Mesendoderm (in vitro differentiated cells): ENCODE measurements around the gene NRG3.

Experiments used
- DNase-seq: peaks from one replicate; pipeline ENCODE4 v3.0.0; 2013
- H2AK5ac ChIP-seq: 2 replicates; pipeline ENCODE4 v1.6.1; 2013; ENCODE audit warnings: low read length, inconsistent platforms
- H2BK120ac ChIP-seq: 2 replicates; pipeline ENCODE4 v1.6.1; 2013; ENCODE audit warnings: low read depth, mild to moderate bottlenecking, low read length, moderate library complexity, mixed read lengths
- H2BK15ac ChIP-seq: replicated peaks from 2 replicates; pipeline ENCODE4 v1.6.1; 2013; ENCODE audit warnings: low read depth, mild to moderate bottlenecking, moderate library complexity
- H2BK5ac ChIP-seq: 2 replicates; pipeline ENCODE4 v1.6.1; 2013; ENCODE audit warnings: low read length, inconsistent platforms
- H3K18ac ChIP-seq: 2 replicates; pipeline ENCODE4 v1.6.1; 2013; ENCODE audit warnings: mild to moderate bottlenecking, low read length, mixed read lengths
- H3K23ac ChIP-seq: one replicate; pipeline ENCODE4 v1.6.1; 2013; ENCODE audit warnings: low read length
- H3K27ac ChIP-seq: 2 replicates; pipeline ENCODE4 v1.5.1; 2013; ENCODE audit warnings: low read depth, mild to moderate bottlenecking, inconsistent platforms, low read length, moderate library complexity
- H3K27me3 ChIP-seq: 2 replicates; pipeline ENCODE4 v1.6.1; 2013; ENCODE audit warnings: low read length, control low read depth, mild to moderate bottlenecking, inconsistent platforms; ENCODE audit not compliant: insufficient read depth, poor library complexity
- H3K36me3 ChIP-seq: 2 replicates; pipeline ENCODE4 v1.6.1; 2013; ENCODE audit warnings: low read length, inconsistent platforms; ENCODE audit not compliant: control insufficient read depth, insufficient read depth
- H3K4ac ChIP-seq: one replicate; pipeline ENCODE4 v1.6.1; 2013; ENCODE audit warnings: low read depth, mild to moderate bottlenecking, low read length, moderate library complexity
- H3K4me1 ChIP-seq: 2 replicates; pipeline ENCODE4 v1.6.1; 2013; ENCODE audit warnings: low read depth, low read length, inconsistent platforms; ENCODE audit not compliant: control insufficient read depth
- H3K4me2 ChIP-seq: 2 replicates; pipeline ENCODE4 v1.6.1; 2013; ENCODE audit warnings: low read length
- H3K4me3 ChIP-seq: 2 replicates; pipeline ENCODE4 v1.5.1; 2013; ENCODE audit warnings: mild to moderate bottlenecking, low read length
- H3K56ac ChIP-seq: one replicate; pipeline ENCODE4 v1.6.1; 2013; ENCODE audit warnings: low read length
- H3K79me1 ChIP-seq: 2 replicates; pipeline ENCODE4 v1.6.1; 2013; ENCODE audit warnings: low read length, inconsistent platforms
- H3K79me2 ChIP-seq: 2 replicates; pipeline ENCODE4 v1.6.1; 2013; ENCODE audit warnings: mild to moderate bottlenecking, low read length; ENCODE audit not compliant: control insufficient read depth, insufficient read depth
- H3K9ac ChIP-seq: 2 replicates; pipeline ENCODE4 v1.6.1; 2013; ENCODE audit warnings: low read length, inconsistent platforms
- H4K5ac ChIP-seq: one replicate; pipeline ENCODE4 v1.6.1; 2013; ENCODE audit warnings: low read length
- H4K8ac ChIP-seq: one replicate; pipeline ENCODE4 v1.6.1; 2013; ENCODE audit warnings: low read depth, mild to moderate bottlenecking, control low read depth, low read length, moderate library complexity
- WGBS: extraction: QIAGEN DNeasy Blood & Tissue Kit; methylation state at CpG from one replicate; pipeline ENCODE4 v1.1.7; 2013; ENCODE audit warnings: low lambda C conversion rate, missing lambda C conversion rate; ENCODE audit not compliant: insufficient coverage; ENCODE audit errors: extremely low coverage; 5-methylcytosine and 5-hydroxymethylcytosine counted together

Gene NRG3

DNA sequence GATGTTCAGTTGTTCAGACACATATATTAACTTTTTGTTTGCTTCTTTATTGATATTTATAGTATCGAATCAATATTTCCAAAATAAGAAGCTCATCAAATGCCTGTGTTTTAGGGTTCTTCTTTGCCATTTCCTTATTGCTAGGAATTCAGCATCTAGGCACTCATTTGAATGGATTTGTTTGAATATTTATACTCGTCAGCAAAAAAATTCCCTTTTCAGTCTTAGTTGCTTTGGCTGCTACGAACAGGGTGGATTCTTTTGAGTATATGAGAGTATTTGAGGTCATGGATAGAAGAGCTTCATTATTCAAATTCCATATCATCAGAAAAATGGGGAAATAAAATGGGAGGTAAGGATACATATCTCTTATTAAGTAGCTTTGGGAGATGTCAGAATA is 706.9 kb downstream of the NRG3 start:
- no peak overlapping the region for H3K9ac ChIP-seq
- no peak for DNase-seq
- H3K79me2 ChIP-seq = no peaks in the 10 kb centered on the region
- H3K56ac ChIP-seq = no peak overlapping the region
- H3K36me3 ChIP-seq = no peaks in the 10 kb centered on the region
- WGBS = no CpG with 5 or more reads among the region's 3 CpGs
- H4K8ac ChIP-seq = no peak overlapping the region
- H3K18ac ChIP-seq = no peak overlapping the region
- no peak overlapping the region for H3K23ac ChIP-seq
- no peaks in the 10 kb centered on the region for H3K27me3 ChIP-seq
- H2BK5ac ChIP-seq = no peak overlapping the region
- no peak overlapping the region for H2AK5ac ChIP-seq
- H2BK15ac ChIP-seq = no peak overlapping the region
- no peaks in the 10 kb centered on the region for H3K4me1 ChIP-seq
- H3K4me2 ChIP-seq = no peak overlapping the region
- no peak overlapping the region for H3K4ac ChIP-seq
- no peaks in the 10 kb centered on the region for H3K79me1 ChIP-seq
- no peak overlapping the region for H3K27ac ChIP-seq
- H4K5ac ChIP-seq = no peak overlapping the region
- no peak overlapping the region for H3K4me3 ChIP-seq
- H2BK120ac ChIP-seq = no peak overlapping the region

DNA sequence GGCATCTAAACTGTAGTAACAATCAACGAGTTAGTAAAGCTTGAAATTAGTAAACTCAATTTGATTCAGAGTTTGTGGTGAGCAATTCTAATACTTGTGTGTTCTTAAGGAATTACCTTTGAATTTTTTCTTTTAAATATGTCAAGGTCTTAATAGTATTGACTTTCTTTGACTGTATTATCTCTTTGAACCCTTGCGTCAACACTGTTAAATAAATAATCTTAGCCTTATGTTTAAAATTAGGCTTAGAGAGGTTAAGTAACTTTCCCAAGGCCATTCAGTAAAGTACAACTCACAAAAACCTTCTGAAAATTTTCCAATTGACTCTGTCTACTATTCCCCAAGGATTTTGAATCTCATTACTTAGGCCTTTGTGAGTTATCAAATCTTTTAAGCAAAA is 716.4 kb downstream of the NRG3 start:
- WGBS = no CpG with 5 or more reads among the region's 2 CpGs
- no peak for DNase-seq
- no peak overlapping the region for H3K18ac ChIP-seq

DNA sequence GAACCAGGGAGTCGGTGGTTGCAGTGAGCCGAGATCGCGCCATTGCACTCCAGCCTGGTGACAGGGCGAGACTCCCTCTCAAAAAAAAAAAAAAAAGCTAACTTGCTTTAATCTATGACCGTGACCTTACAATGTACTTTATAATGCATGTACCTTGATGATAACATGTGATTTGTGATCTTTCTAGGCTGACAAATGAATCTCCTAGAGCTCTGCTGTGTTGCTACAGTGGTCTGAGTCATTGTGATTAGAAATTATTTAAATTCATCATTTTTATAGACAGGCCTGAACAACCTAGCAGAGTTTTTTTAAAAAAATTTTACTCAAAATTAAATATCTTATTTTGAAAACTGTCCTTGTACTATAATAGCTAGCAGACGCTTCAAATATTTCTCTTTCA is 722.8 kb downstream of the NRG3 start:
- no peak for DNase-seq
- no peak overlapping the region for H4K5ac ChIP-seq
- H3K27ac ChIP-seq = no peak overlapping the region
- no peak overlapping the region for H3K9ac ChIP-seq
- no peak overlapping the region for H3K56ac ChIP-seq
- H3K18ac ChIP-seq = no peak overlapping the region
- H3K4me1 ChIP-seq = no peaks in the 10 kb centered on the region
- no peak overlapping the region for H2BK15ac ChIP-seq
- no peak overlapping the region for H2BK120ac ChIP-seq
- no peaks in the 10 kb centered on the region for H3K79me2 ChIP-seq
- H2BK5ac ChIP-seq = no peak overlapping the region
- no peak overlapping the region for H3K4ac ChIP-seq
- no peak overlapping the region for H3K4me2 ChIP-seq
- no peak overlapping the region for H3K4me3 ChIP-seq
- no peaks in the 10 kb centered on the region for H3K79me1 ChIP-seq
- no peak overlapping the region for H4K8ac ChIP-seq
- no peak overlapping the region for H3K23ac ChIP-seq
- no peak overlapping the region for H2AK5ac ChIP-seq
- H3K27me3 ChIP-seq = no peaks in the 10 kb centered on the region
- 100% methylated on average over 1 of the region's 7 CpGs for WGBS
- H3K36me3 ChIP-seq = no peaks in the 10 kb centered on the region

More for the DNA sequence above, 716.4 kb downstream of the NRG3 start:
- no peak overlapping the region for H4K8ac ChIP-seq
- H3K4me1 ChIP-seq = no peaks in the 10 kb centered on the region
- no peak overlapping the region for H3K4ac ChIP-seq
- H3K56ac ChIP-seq = no peak overlapping the region
- H3K79me1 ChIP-seq = no peaks in the 10 kb centered on the region
- H2BK15ac ChIP-seq = no peak overlapping the region
- no peaks in the 10 kb centered on the region for H3K79me2 ChIP-seq
- no peak overlapping the region for H3K27ac ChIP-seq
- H3K4me3 ChIP-seq = no peak overlapping the region
- H3K36me3 ChIP-seq = no peaks in the 10 kb centered on the region
- H4K5ac ChIP-seq = no peak overlapping the region
- H3K27me3 ChIP-seq = no peaks in the 10 kb centered on the region
- H3K9ac ChIP-seq = no peak overlapping the region
- H2BK5ac ChIP-seq = no peak overlapping the region
- H3K4me2 ChIP-seq = no peak overlapping the region
- H3K23ac ChIP-seq = no peak overlapping the region
- no peak overlapping the region for H2BK120ac ChIP-seq
- no peak overlapping the region for H2AK5ac ChIP-seq

DNA sequence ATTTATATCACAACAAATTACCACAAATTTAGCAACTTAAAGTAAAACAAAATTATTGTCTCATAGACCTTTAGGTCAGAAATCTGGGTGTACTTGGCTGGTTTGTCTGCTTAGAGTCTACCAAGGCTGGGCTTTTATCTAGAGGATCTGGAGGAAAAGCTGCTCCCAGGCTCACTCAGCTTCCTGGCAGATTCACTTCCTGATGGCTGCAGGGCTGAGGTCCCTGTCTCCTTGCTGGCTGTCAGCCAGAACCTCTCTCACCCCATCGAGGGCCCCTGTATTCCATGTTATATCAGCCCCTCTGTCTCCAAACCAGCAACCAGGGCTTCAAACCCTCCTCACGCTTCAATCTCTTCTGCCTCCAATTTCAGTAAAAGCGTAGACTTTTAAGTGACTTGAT is 734.9 kb downstream of the NRG3 start:
- peak; percentile 76 for DNase-seq
- H3K4me1 ChIP-seq = no peaks in the 10 kb centered on the region
- no peaks in the 10 kb centered on the region for H3K27me3 ChIP-seq
- H3K4me2 ChIP-seq = no peak overlapping the region
- no peak overlapping the region for H3K27ac ChIP-seq
- H2BK120ac ChIP-seq = peak overlapping the region; percentile 54
- no peak overlapping the region for H3K4me3 ChIP-seq
- H3K18ac ChIP-seq = no peak overlapping the region
- no peak overlapping the region for H4K8ac ChIP-seq
- H3K79me2 ChIP-seq = no peaks in the 10 kb centered on the region
- no peak overlapping the region for H2BK5ac ChIP-seq
- no peak overlapping the region for H3K4ac ChIP-seq
- H2AK5ac ChIP-seq = no peak overlapping the region
- no peaks in the 10 kb centered on the region for H3K79me1 ChIP-seq
- no peak overlapping the region for H3K23ac ChIP-seq
- WGBS = no CpG with 5 or more reads among the region's 3 CpGs
- no peaks in the 10 kb centered on the region for H3K36me3 ChIP-seq
- no peak overlapping the region for H2BK15ac ChIP-seq
- H3K9ac ChIP-seq = no peak overlapping the region
- H4K5ac ChIP-seq = no peak overlapping the region
- no peak overlapping the region for H3K56ac ChIP-seq

DNA sequence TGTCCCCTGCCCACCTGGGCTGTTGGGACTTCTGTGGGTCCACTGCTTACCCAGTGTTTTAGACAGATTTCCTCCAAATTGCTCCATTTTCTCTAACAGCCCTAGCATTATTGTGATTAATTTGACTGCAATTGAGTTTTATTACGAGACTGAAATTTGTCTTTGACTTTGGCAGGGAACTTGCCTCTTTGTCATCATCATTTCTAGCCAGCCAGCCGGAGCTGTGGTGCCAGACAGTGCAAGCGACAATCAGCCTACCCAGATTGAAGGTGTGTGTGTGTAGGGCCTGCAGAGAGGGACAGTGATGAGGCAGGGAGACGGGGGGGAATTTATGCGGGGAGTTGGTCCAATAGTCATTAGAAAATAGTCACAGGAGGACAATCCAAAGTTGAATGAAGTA is 743.0 kb downstream of the NRG3 start:
- Histone ChIP-seq H4K5ac (no peak overlapping the region), H3K18ac (no peak overlapping the region), H3K9ac (no peak overlapping the region), H4K8ac (no peak overlapping the region), H3K56ac (no peak overlapping the region), H3K4me2 (no peak overlapping the region), H2BK120ac (no peak overlapping the region), H3K27ac (no peak overlapping the region), H3K23ac (no peak overlapping the region), H3K4ac (no peak overlapping the region), H2BK15ac (no peak overlapping the region), H2BK5ac (no peak overlapping the region), H3K79me2 (no peaks in the 10 kb centered on the region), H3K4me3 (no peak overlapping the region), H3K79me1 (no peaks in the 10 kb centered on the region), H3K36me3 (no peaks in the 10 kb centered on the region), H2AK5ac (no peak overlapping the region), H3K4me1 (no peaks in the 10 kb centered on the region), H3K27me3 (no peaks in the 10 kb centered on the region)
- DNase-seq = no peak
- WGBS = no CpG with 5 or more reads among the region's 5 CpGs

DNA sequence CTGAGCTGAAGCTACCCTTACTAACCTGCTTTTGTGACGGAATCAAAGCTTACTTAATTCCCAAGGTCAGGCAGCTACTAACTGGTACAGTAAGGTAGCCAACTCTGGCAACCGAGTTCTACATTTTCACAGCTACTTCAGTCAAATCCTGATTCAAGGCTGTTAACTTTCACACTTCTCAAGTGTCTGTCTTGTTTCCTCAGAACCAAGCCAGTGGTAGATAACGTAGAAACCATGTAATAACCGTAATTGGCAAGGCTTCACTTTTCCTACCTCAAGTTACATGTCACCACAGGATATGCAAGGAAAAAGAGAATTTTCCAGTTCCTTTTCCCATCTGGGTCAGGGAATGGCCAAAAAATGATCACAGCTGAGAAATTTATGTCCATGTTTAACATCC is 746.7 kb downstream of the NRG3 start:
- no peaks in the 10 kb centered on the region for H3K27me3 ChIP-seq
- WGBS = no CpG with 5 or more reads among the region's 4 CpGs
- no peak overlapping the region for H4K8ac ChIP-seq
- H2BK120ac ChIP-seq = no peak overlapping the region
- H3K9ac ChIP-seq = no peak overlapping the region
- H2BK5ac ChIP-seq = no peak overlapping the region
- no peak overlapping the region for H3K4ac ChIP-seq
- no peak overlapping the region for H2BK15ac ChIP-seq
- H3K79me2 ChIP-seq = no peaks in the 10 kb centered on the region
- no peak overlapping the region for H3K18ac ChIP-seq
- H3K36me3 ChIP-seq = no peaks in the 10 kb centered on the region
- no peak overlapping the region for H3K4me3 ChIP-seq
- no peak overlapping the region for H4K5ac ChIP-seq
- H3K4me1 ChIP-seq = no peaks in the 10 kb centered on the region
- H2AK5ac ChIP-seq = no peak overlapping the region
- H3K27ac ChIP-seq = no peak overlapping the region
- H3K23ac ChIP-seq = no peak overlapping the region
- no peaks in the 10 kb centered on the region for H3K79me1 ChIP-seq
- no peak overlapping the region for H3K56ac ChIP-seq
- peak; percentile 57 for DNase-seq
- no peak overlapping the region for H3K4me2 ChIP-seq
